ENCODE measurements around the gene TNS2.
"Not testable (repeated sequence)": the region's sequence is repeated elsewhere in the genome, so short reads cannot be mapped to it uniquely, and the experiment has no call there.

TNS2 gene

GRCh38 chr12:53010955-53011354 is 38.9 kb upstream of the TNS2 start:
- Histone ChIP-seq H3K9ac (ENCODE audit: low read depth in 1 of 2, low read length in 2 of 2) (no peak overlapping the region), H3K27ac (ENCODE audit: low read depth, low read length) (no peak overlapping the region), H3K27me3 (ENCODE audit: control insufficient read depth in 1 of 2, insufficient read depth in 2 of 2, low read length in 2 of 2) (no peaks in the 10 kb centered on the region), H3K9me3 (ENCODE audit: control insufficient read depth in 1 of 2, low read length in 2 of 2) (peaks cover 0 to 2% of the 10 kb centered on the region in 2 donors), H3K36me3 (ENCODE audit: control insufficient read depth in 1 of 2, insufficient read depth in 2 of 2, low read length in 2 of 2) (peaks cover 0 to under 1% of the 10 kb centered on the region in 2 donors), H3K4me3 (ENCODE audit: low read depth in 1 of 2, low read length in 2 of 2) (no peak overlapping the region), H3K4me1 (ENCODE audit: control insufficient read depth in 1 of 2, insufficient read depth in 2 of 2, low read length in 2 of 2) (peaks cover 44 to 48% of the 10 kb centered on the region in 2 donors)

DNA sequence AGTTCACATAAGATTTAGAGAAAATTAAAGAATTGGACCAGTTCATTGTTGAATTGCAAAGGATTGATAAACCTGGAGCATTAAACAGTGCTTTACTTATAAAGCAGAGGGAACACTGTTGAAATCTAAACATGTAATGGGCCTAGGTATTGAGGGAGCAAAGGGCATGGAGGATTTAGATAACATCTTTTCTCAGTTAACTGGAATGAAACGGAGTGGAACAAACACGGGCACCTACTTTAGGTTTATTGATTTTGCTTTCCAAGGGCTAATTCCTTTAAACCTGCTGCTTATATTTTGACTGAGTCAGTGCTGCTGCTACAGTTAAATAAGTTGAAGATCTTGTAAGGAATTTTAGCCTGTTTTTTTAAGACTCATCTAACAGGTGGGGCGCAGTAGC is 38.0 kb upstream of the TNS2 start:
- Histone ChIP-seq H3K4me3 (ENCODE audit: low read depth in 1 of 2, low read length in 2 of 2) (peak overlapping the region in 1 of 2 donors; percentile 40), H3K9ac (ENCODE audit: low read depth in 1 of 2, low read length in 2 of 2) (no peak overlapping the region), H3K27ac (ENCODE audit: low read depth, low read length) (no peak overlapping the region), H3K4me1 (ENCODE audit: control insufficient read depth in 1 of 2, insufficient read depth in 2 of 2, low read length in 2 of 2) (peaks cover 44 to 47% of the 10 kb centered on the region in 2 donors), H3K27me3 (ENCODE audit: control insufficient read depth in 1 of 2, insufficient read depth in 2 of 2, low read length in 2 of 2) (no peaks in the 10 kb centered on the region), H3K9me3 (ENCODE audit: control insufficient read depth in 1 of 2, low read length in 2 of 2) (no peaks in the 10 kb centered on the region), H3K36me3 (ENCODE audit: control insufficient read depth in 1 of 2, insufficient read depth in 2 of 2, low read length in 2 of 2) (peaks cover 3 to 8% of the 10 kb centered on the region in 2 donors)

- Histone ChIP-seq H3K4me3 (ENCODE audit: low read depth in 1 of 2, low read length in 2 of 2) (no peak overlapping the region), H3K9ac (ENCODE audit: low read depth in 1 of 2, low read length in 2 of 2) (no peak overlapping the region), H3K27ac (ENCODE audit: low read depth, low read length) (no peak overlapping the region), H3K36me3 (ENCODE audit: control insufficient read depth in 1 of 2, insufficient read depth in 2 of 2, low read length in 2 of 2) (peaks cover 9 to 14% of the 10 kb centered on the region in 2 donors), H3K4me1 (ENCODE audit: control insufficient read depth in 1 of 2, insufficient read depth in 2 of 2, low read length in 2 of 2) (peaks cover 36 to 37% of the 10 kb centered on the region in 2 donors), H3K27me3 (ENCODE audit: control insufficient read depth in 1 of 2, insufficient read depth in 2 of 2, low read length in 2 of 2) (no peaks in the 10 kb centered on the region), H3K9me3 (ENCODE audit: control insufficient read depth in 1 of 2, low read length in 2 of 2) (no peaks in the 10 kb centered on the region)
These were observed 36.9 kb upstream of the TNS2 start for GRCh38 chr12:53012928-53013327.

- no peak overlapping the region for H3K9ac ChIP-seq (ENCODE audit: low read depth in 1 of 2, low read length in 2 of 2)
- H3K27ac ChIP-seq (ENCODE audit: low read depth, low read length) = no peak overlapping the region
- no peaks in the 10 kb centered on the region for H3K9me3 ChIP-seq (ENCODE audit: control insufficient read depth in 1 of 2, low read length in 2 of 2)
- H3K36me3 ChIP-seq (ENCODE audit: control insufficient read depth in 1 of 2, insufficient read depth in 2 of 2, low read length in 2 of 2) = peaks cover 19 to 30% of the 10 kb centered on the region in 2 donors
- no peaks in the 10 kb centered on the region for H3K27me3 ChIP-seq (ENCODE audit: control insufficient read depth in 1 of 2, insufficient read depth in 2 of 2, low read length in 2 of 2)
- peaks cover 19 to 22% of the 10 kb centered on the region in 2 donors for H3K4me1 ChIP-seq (ENCODE audit: control insufficient read depth in 1 of 2, insufficient read depth in 2 of 2, low read length in 2 of 2)
- H3K4me3 ChIP-seq (ENCODE audit: low read depth in 1 of 2, low read length in 2 of 2) = no peak overlapping the region
These were observed 35.2 kb upstream of the TNS2 start for GRCh38 chr12:53014709-53015108.

DNA sequence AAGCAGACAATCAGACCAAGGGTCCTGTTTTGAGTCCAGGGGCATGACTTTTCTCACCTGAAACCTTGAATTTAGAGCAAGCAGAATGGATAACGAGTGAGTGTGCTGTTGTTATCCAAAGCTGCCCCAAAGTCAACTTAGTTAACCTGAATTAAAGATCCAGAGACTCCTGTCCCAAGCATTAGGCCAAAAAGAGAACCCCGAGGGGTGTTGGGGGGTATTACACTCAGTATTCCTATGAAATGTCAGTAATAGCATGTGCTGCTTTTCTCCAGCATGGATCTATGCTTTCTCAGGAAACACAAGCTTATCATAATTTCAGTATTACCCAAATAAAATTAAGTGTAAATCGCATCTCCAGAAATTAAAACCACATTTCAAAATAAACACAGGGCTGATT is 24.6 kb upstream of the TNS2 start:
- no peak overlapping the region for H3K9ac ChIP-seq (ENCODE audit: low read depth in 1 of 2, low read length in 2 of 2)
- H3K27ac ChIP-seq (ENCODE audit: low read depth, low read length) = no peak overlapping the region
- no peaks in the 10 kb centered on the region for H3K27me3 ChIP-seq (ENCODE audit: control insufficient read depth in 1 of 2, insufficient read depth in 2 of 2, low read length in 2 of 2)
- H3K36me3 ChIP-seq (ENCODE audit: control insufficient read depth in 1 of 2, insufficient read depth in 2 of 2, low read length in 2 of 2) = peaks cover 34 to 92% of the 10 kb centered on the region in 2 donors
- no peaks in the 10 kb centered on the region for H3K4me1 ChIP-seq (ENCODE audit: control insufficient read depth in 1 of 2, insufficient read depth in 2 of 2, low read length in 2 of 2)
- no peak overlapping the region for H3K4me3 ChIP-seq (ENCODE audit: low read depth in 1 of 2, low read length in 2 of 2)
- H3K9me3 ChIP-seq (ENCODE audit: control insufficient read depth in 1 of 2, low read length in 2 of 2) = no peaks in the 10 kb centered on the region

DNA sequence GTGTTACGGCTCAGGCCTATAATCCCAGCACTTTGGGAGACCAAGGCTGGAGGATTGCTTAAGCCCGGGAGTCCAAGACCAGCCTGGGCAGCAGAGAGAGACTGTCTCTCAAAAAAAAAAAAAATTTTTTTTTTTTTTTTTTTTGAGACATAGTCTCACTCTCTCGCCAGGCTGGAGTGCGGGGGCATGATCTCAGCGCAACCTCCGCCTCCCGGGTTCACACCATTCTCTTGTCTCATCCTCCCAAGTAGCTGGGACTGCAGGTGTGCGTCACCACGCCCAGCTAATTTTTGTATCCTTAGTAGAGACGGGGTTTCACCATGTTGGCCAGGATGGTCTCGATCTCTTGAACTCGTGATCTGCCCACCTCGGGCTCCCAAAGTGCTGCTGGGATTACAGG is 22.9 kb upstream of the TNS2 start:
- not testable (repeated sequence) for H3K27ac ChIP-seq (ENCODE audit: low read depth, low read length); H3K9ac ChIP-seq (ENCODE audit: low read depth in 1 of 2, low read length in 2 of 2); H3K9me3 ChIP-seq (ENCODE audit: control insufficient read depth in 1 of 2, low read length in 2 of 2); H3K4me1 ChIP-seq (ENCODE audit: control insufficient read depth in 1 of 2, insufficient read depth in 2 of 2, low read length in 2 of 2); H3K4me3 ChIP-seq (ENCODE audit: low read depth in 1 of 2, low read length in 2 of 2); H3K27me3 ChIP-seq (ENCODE audit: control insufficient read depth in 1 of 2, insufficient read depth in 2 of 2, low read length in 2 of 2)
- H3K36me3 ChIP-seq (ENCODE audit: control insufficient read depth in 1 of 2, insufficient read depth in 2 of 2, low read length in 2 of 2) = peaks cover 39 to 91% of the 10 kb centered on the region in 2 donors

DNA sequence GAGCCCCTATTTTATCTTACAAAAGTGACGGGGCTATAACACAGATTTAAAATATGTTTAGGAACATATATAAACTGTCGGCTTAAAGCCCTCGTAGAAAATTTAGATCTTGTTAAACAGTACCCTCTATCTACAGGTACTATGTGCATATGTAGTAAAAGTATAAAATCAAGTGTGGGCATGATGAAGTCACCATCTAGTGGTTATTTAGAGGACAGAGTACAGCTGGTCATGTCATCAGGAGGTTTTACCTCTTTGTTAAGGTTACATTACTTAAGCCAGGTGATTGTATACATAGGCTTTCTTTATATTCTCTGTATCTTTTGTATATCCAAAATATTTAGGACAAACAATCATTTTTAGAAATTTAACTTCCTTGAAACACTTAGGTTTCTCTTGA is 18.2 kb upstream of the TNS2 start:
- no peaks in the 10 kb centered on the region for H3K9me3 ChIP-seq (ENCODE audit: control insufficient read depth in 1 of 2, low read length in 2 of 2)
- no peak overlapping the region for H3K9ac ChIP-seq (ENCODE audit: low read depth in 1 of 2, low read length in 2 of 2)
- H3K4me1 ChIP-seq (ENCODE audit: control insufficient read depth in 1 of 2, insufficient read depth in 2 of 2, low read length in 2 of 2) = no peaks in the 10 kb centered on the region
- H3K27ac ChIP-seq (ENCODE audit: low read depth, low read length) = no peak overlapping the region
- H3K27me3 ChIP-seq (ENCODE audit: control insufficient read depth in 1 of 2, insufficient read depth in 2 of 2, low read length in 2 of 2) = no peaks in the 10 kb centered on the region
- no peak overlapping the region for H3K4me3 ChIP-seq (ENCODE audit: low read depth in 1 of 2, low read length in 2 of 2)
- H3K36me3 ChIP-seq (ENCODE audit: control insufficient read depth in 1 of 2, insufficient read depth in 2 of 2, low read length in 2 of 2) = peaks cover 35 to 88% of the 10 kb centered on the region in 2 donors

- peaks cover 36 to 87% of the 10 kb centered on the region in 2 donors for H3K36me3 ChIP-seq (ENCODE audit: control insufficient read depth in 1 of 2, insufficient read depth in 2 of 2, low read length in 2 of 2)
- H3K9me3 ChIP-seq (ENCODE audit: control insufficient read depth in 1 of 2, low read length in 2 of 2); H3K9ac ChIP-seq (ENCODE audit: low read depth in 1 of 2, low read length in 2 of 2); H3K4me1 ChIP-seq (ENCODE audit: control insufficient read depth in 1 of 2, insufficient read depth in 2 of 2, low read length in 2 of 2); H3K4me3 ChIP-seq (ENCODE audit: low read depth in 1 of 2, low read length in 2 of 2); H3K27me3 ChIP-seq (ENCODE audit: control insufficient read depth in 1 of 2, insufficient read depth in 2 of 2, low read length in 2 of 2); H3K27ac ChIP-seq (ENCODE audit: low read depth, low read length): not testable (repeated sequence)
These were observed 16.0 kb upstream of the TNS2 start for GRCh38 chr12:53033832-53034231.

GRCh38 chr12:53034459-53034858 is 15.4 kb upstream of the TNS2 start:
- Histone ChIP-seq H3K27ac (ENCODE audit: low read depth, low read length) (no peak overlapping the region), H3K4me3 (ENCODE audit: low read depth in 1 of 2, low read length in 2 of 2) (no peak overlapping the region), H3K36me3 (ENCODE audit: control insufficient read depth in 1 of 2, insufficient read depth in 2 of 2, low read length in 2 of 2) (peaks cover 42 to 87% of the 10 kb centered on the region in 2 donors), H3K4me1 (ENCODE audit: control insufficient read depth in 1 of 2, insufficient read depth in 2 of 2, low read length in 2 of 2) (peaks cover 2 to 6% of the 10 kb centered on the region in 2 donors), H3K9ac (ENCODE audit: low read depth in 1 of 2, low read length in 2 of 2) (no peak overlapping the region), H3K9me3 (ENCODE audit: control insufficient read depth in 1 of 2, low read length in 2 of 2) (no peaks in the 10 kb centered on the region), H3K27me3 (ENCODE audit: control insufficient read depth in 1 of 2, insufficient read depth in 2 of 2, low read length in 2 of 2) (no peaks in the 10 kb centered on the region)

- H3K9ac ChIP-seq (ENCODE audit: low read depth in 1 of 2, low read length in 2 of 2) = no peak overlapping the region
- no peaks in the 10 kb centered on the region for H3K27me3 ChIP-seq (ENCODE audit: control insufficient read depth in 1 of 2, insufficient read depth in 2 of 2, low read length in 2 of 2)
- H3K4me1 ChIP-seq (ENCODE audit: control insufficient read depth in 1 of 2, insufficient read depth in 2 of 2, low read length in 2 of 2) = peaks cover 2 to 6% of the 10 kb centered on the region in 2 donors
- no peak overlapping the region for H3K27ac ChIP-seq (ENCODE audit: low read depth, low read length)
- H3K9me3 ChIP-seq (ENCODE audit: control insufficient read depth in 1 of 2, low read length in 2 of 2) = no peaks in the 10 kb centered on the region
- H3K4me3 ChIP-seq (ENCODE audit: low read depth in 1 of 2, low read length in 2 of 2) = no peak overlapping the region
- H3K36me3 ChIP-seq (ENCODE audit: control insufficient read depth in 1 of 2, insufficient read depth in 2 of 2, low read length in 2 of 2) = peaks cover 30 to 80% of the 10 kb centered on the region in 2 donors
These were observed 13.1 kb upstream of the TNS2 start for GRCh38 chr12:53036802-53037201.

- Histone ChIP-seq H3K36me3 (ENCODE audit: control insufficient read depth in 1 of 2, insufficient read depth in 2 of 2, low read length in 2 of 2) (peaks cover 19 to 53% of the 10 kb centered on the region in 2 donors), H3K9ac (ENCODE audit: low read depth in 1 of 2, low read length in 2 of 2) (no peak overlapping the region), H3K4me3 (ENCODE audit: low read depth in 1 of 2, low read length in 2 of 2) (no peak overlapping the region), H3K9me3 (ENCODE audit: control insufficient read depth in 1 of 2, low read length in 2 of 2) (no peaks in the 10 kb centered on the region), H3K27ac (ENCODE audit: low read depth, low read length) (no peak overlapping the region), H3K27me3 (ENCODE audit: control insufficient read depth in 1 of 2, insufficient read depth in 2 of 2, low read length in 2 of 2) (no peaks in the 10 kb centered on the region), H3K4me1 (ENCODE audit: control insufficient read depth in 1 of 2, insufficient read depth in 2 of 2, low read length in 2 of 2) (peaks cover 9 to 12% of the 10 kb centered on the region in 2 donors)
These were observed 10.0 kb upstream of the TNS2 start for GRCh38 chr12:53039851-53040250.
